IPS-18c (cell line): ENCODE results near the gene C10orf53.

Experiments used
- H3K4me3 ChIP-seq: 2 replicates; pipeline ENCODE4 v1.7.0; 2013; ENCODE audit warnings: low read depth, mild to moderate bottlenecking, low read length, moderate library complexity; ENCODE audit not compliant: insufficient read depth
- H3K9me3 ChIP-seq: one replicate; pipeline ENCODE4 v1.6.1; 2013; ENCODE audit warnings: mild to moderate bottlenecking, low read length, moderate library complexity; ENCODE audit not compliant: control insufficient read depth, insufficient read depth

Gene C10orf53

GRCh38 chr10:49742683-49743463 is 63.4 kb downstream of the C10orf53 start:
- Histone ChIP-seq H3K4me3 (no peak overlapping the region), H3K9me3 (no peaks in the 10 kb centered on the region)

- H3K9me3 ChIP-seq, result no peaks in the 10 kb centered on the region
- no peak overlapping the region for H3K4me3 ChIP-seq
Measured at GRCh38 chr10:49743464-49744075, 64.1 kb downstream of the C10orf53 start.

GRCh38 chr10:49744091-49744685 is 64.7 kb downstream of the C10orf53 start:
- H3K9me3 ChIP-seq, result no peaks in the 10 kb centered on the region

GRCh38 chr10:49744924-49745605 is 65.6 kb downstream of the C10orf53 start:
- no peaks in the 10 kb centered on the region for H3K9me3 ChIP-seq
- H3K4me3 ChIP-seq, result no peak overlapping the region

More at GRCh38 chr10:49744091-49744685, 64.7 kb downstream of the C10orf53 start:
- H3K4me3 ChIP-seq, result no peak overlapping the region

GRCh38 chr10:49745756-49746155 is 66.3 kb downstream of the C10orf53 start:
- no peaks in the 10 kb centered on the region for H3K9me3 ChIP-seq
- no peak overlapping the region for H3K4me3 ChIP-seq

- no peak overlapping the region for H3K4me3 ChIP-seq
- no peaks in the 10 kb centered on the region for H3K9me3 ChIP-seq
Measured at GRCh38 chr10:49746626-49747302, 67.3 kb downstream of the C10orf53 start.
